ENCODE results near the gene ZNF532.

ZNF532 gene

DNA sequence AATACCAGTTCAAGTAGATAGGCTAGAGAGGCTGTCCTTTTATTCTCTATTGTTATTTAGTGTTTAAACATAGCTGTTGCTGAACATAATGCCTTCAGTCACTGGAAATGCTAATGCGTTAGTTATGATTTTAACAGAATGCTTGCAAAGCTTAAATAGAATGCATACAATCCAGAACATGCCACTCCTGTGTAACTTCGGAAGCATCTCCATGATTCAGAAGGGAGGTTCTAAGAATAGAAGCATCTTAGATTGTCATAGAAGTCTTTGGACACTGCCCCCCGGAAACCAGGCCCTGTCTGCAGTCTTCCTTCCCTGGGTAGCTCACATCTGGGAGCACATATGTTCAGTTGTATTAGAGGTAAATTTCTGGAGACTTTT is 73.2 kb downstream of the ZNF532 start:
- Histone ChIP-seq H3K4me3 (ENCODE audit: low read depth, low read length, poor library complexity, severe bottlenecking) (no peak overlapping the region), H3F3A (ENCODE audit: insufficient read depth, low read length) (no peaks in the 10 kb centered on the region; the same call in 1 of the 2 replicates), H3K9me2 (ENCODE audit: low read depth, low read length) (no peaks in the 10 kb centered on the region), H3K27ac (ENCODE audit: low read depth, low read length, poor library complexity, severe bottlenecking) (peak overlapping the region; percentile 33), H3K4me2 (ENCODE audit: low read length) (no peak overlapping the region), H3K4me1 (ENCODE audit: insufficient read depth, low read length, severe bottlenecking) (peaks cover 25% of the 10 kb centered on the region), H3K36me3 (ENCODE audit: insufficient read depth, low read length) (peaks cover 83% of the 10 kb centered on the region), H3K27me3 (ENCODE audit: insufficient read depth, low read length) (no peaks in the 10 kb centered on the region), H2AFZ (ENCODE audit: low read length) (no peak overlapping the region), H3K9ac (ENCODE audit: low read length) (no peak overlapping the region), H4K20me1 (ENCODE audit: insufficient read depth, low read length) (no peaks in the 10 kb centered on the region), H3K9me3 (ENCODE audit: low read length) (peaks cover 11% of the 10 kb centered on the region), H3K79me2 (ENCODE audit: insufficient read depth, low read length) (peaks cover 14% of the 10 kb centered on the region)
- no peak for TF ChIP-seq CTCF (IDR thresholded peaks at IDR 0.05; ENCODE audit: low read length)
- no peak for TF ChIP-seq EZH2 (IDR thresholded peaks at IDR 0.05; ENCODE audit: borderline replicate concordance, low read length)

GRCh38 chr18:58941426-58942099 is 76.9 kb downstream of the ZNF532 start:
- TF ChIP-seq EZH2 (IDR thresholded peaks at IDR 0.05; ENCODE audit: borderline replicate concordance, low read length) (no peak), CTCF (IDR thresholded peaks at IDR 0.05; ENCODE audit: low read length) (no peak)
- H3K27ac ChIP-seq (ENCODE audit: low read depth, low read length, poor library complexity, severe bottlenecking): peak overlapping the region; percentile 68
- H3F3A ChIP-seq (ENCODE audit: insufficient read depth, low read length): peaks cover 8% of the 10 kb centered on the region; the same call in 1 of the 2 replicates
- H3K4me2 ChIP-seq (ENCODE audit: low read length): no peak overlapping the region
- H3K79me2 ChIP-seq (ENCODE audit: insufficient read depth, low read length): no peaks in the 10 kb centered on the region
- no peaks in the 10 kb centered on the region for H3K9me2 ChIP-seq (ENCODE audit: low read depth, low read length)
- H3K36me3 ChIP-seq (ENCODE audit: insufficient read depth, low read length): peaks cover 74% of the 10 kb centered on the region
- H3K9ac ChIP-seq (ENCODE audit: low read length): no peak overlapping the region
- H3K4me1 ChIP-seq (ENCODE audit: insufficient read depth, low read length, severe bottlenecking): peaks cover 61% of the 10 kb centered on the region
- peaks cover 11% of the 10 kb centered on the region for H3K9me3 ChIP-seq (ENCODE audit: low read length)
- no peak overlapping the region for H3K4me3 ChIP-seq (ENCODE audit: low read depth, low read length, poor library complexity, severe bottlenecking)
- H3K27me3 ChIP-seq (ENCODE audit: insufficient read depth, low read length): no peaks in the 10 kb centered on the region
- H2AFZ ChIP-seq (ENCODE audit: low read length): no peak overlapping the region
- H4K20me1 ChIP-seq (ENCODE audit: insufficient read depth, low read length): no peaks in the 10 kb centered on the region

GRCh38 chr18:58943896-58944295 is 79.2 kb downstream of the ZNF532 start:
- TF ChIP-seq CTCF (IDR thresholded peaks at IDR 0.05; ENCODE audit: low read length): no peak
- no peak for TF ChIP-seq EZH2 (IDR thresholded peaks at IDR 0.05; ENCODE audit: borderline replicate concordance, low read length)
- no peaks in the 10 kb centered on the region for H3K79me2 ChIP-seq (ENCODE audit: insufficient read depth, low read length)
- peak overlapping the region; percentile 99 for H3K27ac ChIP-seq (ENCODE audit: low read depth, low read length, poor library complexity, severe bottlenecking)
- peaks cover 6% of the 10 kb centered on the region; the same call in 1 of the 2 replicates for H3K9me3 ChIP-seq (ENCODE audit: low read length)
- peaks cover 12% of the 10 kb centered on the region; the same call in 1 of the 2 replicates for H3F3A ChIP-seq (ENCODE audit: insufficient read depth, low read length)
- no peaks in the 10 kb centered on the region for H4K20me1 ChIP-seq (ENCODE audit: insufficient read depth, low read length)
- H3K4me1 ChIP-seq (ENCODE audit: insufficient read depth, low read length, severe bottlenecking): peaks cover 76% of the 10 kb centered on the region
- H3K9ac ChIP-seq (ENCODE audit: low read length): peak overlapping the region; percentile 57; the same call in 1 of the 2 replicates
- peak overlapping the region; percentile 36; the same call in 1 of the 2 replicates for H3K4me2 ChIP-seq (ENCODE audit: low read length)
- H3K4me3 ChIP-seq (ENCODE audit: low read depth, low read length, poor library complexity, severe bottlenecking): peak overlapping the region; percentile 13
- H2AFZ ChIP-seq (ENCODE audit: low read length): no peak overlapping the region
- no peaks in the 10 kb centered on the region for H3K27me3 ChIP-seq (ENCODE audit: insufficient read depth, low read length)
- H3K36me3 ChIP-seq (ENCODE audit: insufficient read depth, low read length): peaks cover 69% of the 10 kb centered on the region
- H3K9me2 ChIP-seq (ENCODE audit: low read depth, low read length): no peaks in the 10 kb centered on the region

Data from OCI-LY1 (cell line).